NCI-H2029 treated with DMSO at 0.1 percent for 48 hours (cell line): Measurements from ENCODE around the gene SGMS1.

Experiments used
- DNase-seq: peaks from one replicate; lab custom pipeline; 2025; lab: John Stamatoyannopoulos, UW

The SGMS1 gene

DNA sequence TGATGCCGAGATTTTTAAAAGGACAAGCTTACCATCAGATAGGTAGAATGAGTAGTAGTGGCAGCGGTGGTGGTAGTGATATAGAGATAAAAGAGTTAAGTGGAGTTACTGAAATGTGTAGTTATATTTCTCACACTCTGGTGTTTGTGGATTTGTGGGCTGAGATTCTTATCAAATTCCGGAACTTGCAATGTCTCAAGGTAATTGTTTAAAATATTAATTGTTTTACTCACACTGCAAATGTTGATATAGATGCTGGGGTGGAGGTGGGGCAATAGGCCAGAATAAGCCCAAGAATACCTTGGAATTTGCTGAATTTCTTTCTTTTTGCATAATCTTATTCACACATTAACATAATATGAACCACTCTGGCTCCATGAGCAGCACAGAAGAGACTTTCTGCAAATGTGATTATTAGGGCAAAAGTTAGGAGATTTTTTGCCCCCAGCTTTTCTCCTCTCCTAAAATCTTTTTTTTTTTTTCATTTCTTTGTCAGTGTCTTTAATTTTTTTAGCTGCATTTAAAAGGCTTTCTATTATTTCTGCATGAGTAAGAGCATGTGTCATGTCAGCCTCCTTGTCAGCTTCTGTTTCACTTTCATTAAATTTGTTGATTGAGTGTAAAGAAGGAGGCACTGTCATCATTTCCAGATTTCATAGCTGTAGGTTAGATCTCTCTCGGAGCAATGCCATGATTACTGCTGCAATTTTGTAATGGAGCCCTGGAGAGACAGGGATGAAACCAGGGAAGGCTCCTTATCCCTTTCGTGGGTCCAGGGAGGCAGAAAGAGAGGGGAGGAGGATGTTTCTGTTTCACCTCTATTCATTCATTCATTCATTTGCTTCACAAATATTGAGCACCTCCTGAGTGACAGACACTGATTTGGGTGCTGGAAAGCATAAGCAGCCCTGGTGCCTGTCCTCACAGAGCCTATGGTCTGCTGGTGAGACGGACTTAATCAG, 13.1 kb upstream of the SGMS1 start:
- no peak for DNase-seq

DNA sequence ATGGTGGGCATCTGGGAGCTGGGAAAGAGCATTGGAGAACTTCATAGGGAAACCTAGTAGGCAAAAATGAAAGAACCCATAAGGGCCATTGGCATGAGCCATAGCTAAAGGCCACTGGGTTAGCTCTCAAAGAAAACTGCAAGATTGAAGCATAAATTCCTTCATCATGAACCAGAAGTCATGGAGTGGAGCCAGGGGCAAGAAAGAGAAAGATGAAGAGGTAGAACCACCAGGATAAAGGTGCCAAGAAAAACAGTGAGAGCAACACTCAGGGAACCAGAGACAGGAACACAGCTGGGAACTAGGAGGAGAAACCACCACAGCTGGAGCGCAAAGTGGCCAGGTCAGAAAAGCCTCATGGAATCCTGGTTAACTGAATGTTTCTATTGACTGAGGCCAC, 11.5 kb upstream of the SGMS1 start:
- no peak for DNase-seq

DNA sequence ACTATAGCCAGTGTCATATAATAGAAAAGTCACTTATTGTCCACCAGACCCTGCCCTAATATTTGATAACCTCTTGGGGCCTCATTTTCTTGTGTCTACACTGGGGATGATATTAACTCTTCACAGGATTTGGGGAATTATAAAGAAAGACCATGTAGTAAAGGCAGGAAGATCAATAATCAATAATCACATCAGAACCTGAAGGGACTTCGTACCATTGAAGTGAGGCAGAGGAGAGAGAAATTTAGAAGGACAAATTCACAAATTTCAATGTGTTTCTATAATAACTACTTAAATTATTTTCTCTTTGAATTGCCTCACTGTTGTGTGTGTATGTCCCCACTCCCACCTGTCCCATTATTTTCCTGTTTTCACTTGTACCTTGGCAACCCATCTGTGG, 10.7 kb upstream of the SGMS1 start:
- DNase-seq, result no peak

DNA sequence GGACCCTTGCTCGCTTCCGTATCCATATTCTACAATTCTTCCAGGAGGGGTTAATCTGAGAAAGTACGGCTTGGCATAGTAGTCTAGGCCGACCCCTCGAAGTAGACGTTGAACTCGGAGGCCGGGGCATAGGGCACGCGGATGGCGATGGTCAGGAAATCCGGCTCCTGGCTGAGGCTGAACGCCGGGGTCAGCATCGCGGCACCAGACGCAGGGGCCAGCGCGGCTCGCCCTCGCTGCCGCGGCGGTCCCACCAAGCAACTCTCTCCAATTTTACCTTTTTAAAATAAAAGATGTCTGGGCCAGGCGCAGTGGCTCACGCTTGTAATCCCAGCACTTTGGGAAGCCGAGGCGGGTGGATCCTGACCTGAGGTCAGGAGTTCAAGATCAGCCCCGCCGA, 7.3 kb upstream of the SGMS1 start:
- DNase-seq, result no peak

DNA sequence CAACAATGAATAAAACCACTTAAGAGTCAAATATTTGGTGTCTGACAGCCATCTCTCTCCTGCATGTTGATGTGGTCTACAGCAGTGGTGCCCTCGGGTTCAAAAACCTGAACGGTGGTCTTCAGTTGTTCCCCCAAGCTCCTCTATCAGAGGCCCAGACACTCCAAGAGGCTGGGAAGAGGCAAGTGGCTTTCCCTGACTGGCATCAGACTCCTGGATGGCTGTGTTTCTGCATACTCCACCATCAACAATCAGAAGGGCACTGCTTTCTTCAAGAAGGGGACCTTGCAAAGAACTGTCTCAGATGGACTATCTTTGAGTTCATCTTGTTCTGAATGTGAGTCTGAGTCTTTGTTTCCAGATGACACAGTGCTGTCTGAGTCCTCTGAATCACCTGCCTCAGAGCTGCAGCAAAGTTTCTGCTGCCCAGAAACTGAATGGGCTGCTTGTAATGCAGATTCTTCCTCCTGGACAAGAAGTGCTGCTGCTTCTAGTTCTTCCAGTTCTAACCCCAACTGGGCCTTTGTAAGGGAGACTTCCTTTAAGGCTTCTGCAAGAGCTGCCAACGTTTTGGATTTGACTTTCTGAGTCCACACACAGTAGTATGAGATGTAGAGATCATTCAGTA, 5.9 kb upstream of the SGMS1 start:
- DNase-seq, result no peak

DNA sequence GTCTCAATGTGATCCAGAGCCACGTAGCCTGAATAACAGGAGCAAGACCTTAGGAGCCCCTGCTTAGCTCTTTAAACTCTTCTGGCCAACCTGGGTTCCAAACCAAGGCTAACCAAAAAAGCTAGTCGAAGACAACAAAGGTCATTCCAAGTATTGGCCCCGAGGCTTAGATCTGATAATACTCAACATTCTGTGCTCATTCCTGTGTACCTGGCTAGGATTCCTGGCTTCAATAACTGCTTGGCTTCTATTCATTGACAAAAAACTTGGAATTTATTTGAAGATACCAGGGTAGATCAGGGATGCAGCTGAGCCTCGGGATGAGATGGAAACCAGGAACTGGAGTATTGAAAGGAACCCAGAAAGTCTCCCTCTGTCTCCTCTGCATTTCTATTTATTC, 4.1 kb upstream of the SGMS1 start:
- no peak for DNase-seq

DNA sequence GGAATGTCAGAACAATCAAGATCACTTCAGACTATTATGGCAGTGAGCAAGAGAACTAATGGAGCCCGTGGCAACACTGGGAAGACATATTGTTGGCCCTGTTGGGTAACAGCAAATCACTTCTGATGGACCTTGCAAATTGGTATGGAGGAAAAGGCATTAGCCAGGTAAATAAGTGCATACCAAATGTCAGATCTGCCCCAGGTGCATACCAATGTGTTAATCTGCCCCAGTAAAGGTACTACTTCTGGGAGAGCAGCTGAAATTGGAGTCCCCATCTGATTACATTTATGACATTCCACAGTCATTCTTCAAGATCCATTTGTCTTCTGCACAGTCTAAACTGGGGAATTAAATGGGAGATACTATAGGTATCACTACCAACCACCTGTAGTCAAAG, 3.7 kb upstream of the SGMS1 start:
- DNase-seq, result no peak

DNA sequence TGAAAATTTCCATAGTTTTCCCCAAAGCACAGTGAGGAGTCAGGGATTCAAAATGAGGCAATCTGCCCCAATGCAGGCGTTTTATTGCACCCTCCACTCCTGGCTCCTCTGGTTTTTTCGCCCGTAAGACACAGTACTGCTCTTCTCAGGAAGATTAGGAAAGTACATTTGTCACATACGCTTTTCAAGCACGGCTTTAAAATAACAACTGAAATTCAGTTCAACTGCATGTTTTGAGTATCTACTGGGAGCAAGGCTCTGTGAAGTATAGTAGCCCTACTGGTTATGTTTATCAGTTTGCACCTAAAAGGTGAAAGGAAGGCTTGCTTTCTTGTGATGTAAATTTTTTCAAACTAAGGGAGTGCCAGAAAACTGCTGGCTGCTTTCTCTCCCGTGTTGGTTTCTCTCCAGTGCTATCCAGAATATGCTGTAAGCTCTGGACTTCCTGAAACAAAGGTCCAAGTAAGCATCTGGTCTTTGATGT, 1.9 kb upstream of the SGMS1 start:
- no peak for DNase-seq

DNA sequence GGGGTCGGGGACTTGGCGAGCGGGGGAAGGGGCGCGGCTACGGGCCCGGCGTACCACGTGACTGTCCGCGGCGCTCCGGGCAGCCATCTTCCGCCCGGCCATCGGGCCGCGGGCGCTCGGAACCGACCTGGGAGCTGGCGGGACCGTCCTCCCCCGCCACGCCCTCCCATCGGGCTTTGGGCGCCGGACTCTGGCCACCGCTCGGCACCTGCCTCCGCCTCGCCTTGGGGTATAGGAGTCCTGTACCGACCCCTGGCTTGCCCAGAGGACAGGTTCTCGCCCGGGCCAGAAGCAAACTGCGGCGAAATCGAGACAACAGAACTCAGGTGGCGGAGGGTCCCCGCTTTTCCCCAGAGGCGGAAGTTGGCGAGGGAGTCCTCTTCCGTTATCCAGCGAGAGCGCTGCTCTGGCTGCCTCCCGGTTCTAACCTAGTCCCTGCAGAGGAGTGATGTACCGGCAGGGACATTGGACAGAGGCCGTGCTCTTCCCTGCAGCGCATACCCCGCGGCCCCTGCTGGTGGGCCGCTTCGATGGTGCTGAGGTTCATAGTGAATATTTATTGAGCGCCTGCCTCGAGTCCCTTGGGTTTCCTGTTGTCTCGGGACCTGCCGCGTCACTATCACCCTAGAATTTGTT, 1.2 kb upstream of the SGMS1 start:
- DNase-seq, result peak; percentile 37

DNA sequence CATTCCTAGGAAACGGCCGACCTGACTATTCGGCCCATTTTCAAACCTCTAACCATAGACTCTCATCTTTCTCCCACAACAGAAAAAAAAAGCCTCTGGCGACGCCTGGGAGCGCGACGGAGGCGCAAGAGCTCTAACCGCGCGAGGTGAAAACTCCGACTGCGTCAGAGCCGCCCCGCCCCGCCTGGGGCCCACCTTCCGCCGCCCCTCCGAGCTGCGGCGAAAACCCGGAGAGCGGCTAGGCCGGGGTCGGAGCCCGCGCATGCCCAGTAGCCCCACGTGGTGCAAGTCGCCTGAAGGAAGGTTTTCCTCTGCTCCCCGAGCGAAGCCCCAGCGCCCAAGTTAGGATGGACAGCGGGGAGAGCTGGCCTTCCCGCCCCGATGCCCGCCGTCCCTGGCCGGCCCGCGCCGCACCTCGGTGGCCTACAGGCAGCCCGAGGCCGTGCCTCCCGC, 683 bp upstream of the SGMS1 start:
- DNase-seq, result peak; percentile 37

DNA sequence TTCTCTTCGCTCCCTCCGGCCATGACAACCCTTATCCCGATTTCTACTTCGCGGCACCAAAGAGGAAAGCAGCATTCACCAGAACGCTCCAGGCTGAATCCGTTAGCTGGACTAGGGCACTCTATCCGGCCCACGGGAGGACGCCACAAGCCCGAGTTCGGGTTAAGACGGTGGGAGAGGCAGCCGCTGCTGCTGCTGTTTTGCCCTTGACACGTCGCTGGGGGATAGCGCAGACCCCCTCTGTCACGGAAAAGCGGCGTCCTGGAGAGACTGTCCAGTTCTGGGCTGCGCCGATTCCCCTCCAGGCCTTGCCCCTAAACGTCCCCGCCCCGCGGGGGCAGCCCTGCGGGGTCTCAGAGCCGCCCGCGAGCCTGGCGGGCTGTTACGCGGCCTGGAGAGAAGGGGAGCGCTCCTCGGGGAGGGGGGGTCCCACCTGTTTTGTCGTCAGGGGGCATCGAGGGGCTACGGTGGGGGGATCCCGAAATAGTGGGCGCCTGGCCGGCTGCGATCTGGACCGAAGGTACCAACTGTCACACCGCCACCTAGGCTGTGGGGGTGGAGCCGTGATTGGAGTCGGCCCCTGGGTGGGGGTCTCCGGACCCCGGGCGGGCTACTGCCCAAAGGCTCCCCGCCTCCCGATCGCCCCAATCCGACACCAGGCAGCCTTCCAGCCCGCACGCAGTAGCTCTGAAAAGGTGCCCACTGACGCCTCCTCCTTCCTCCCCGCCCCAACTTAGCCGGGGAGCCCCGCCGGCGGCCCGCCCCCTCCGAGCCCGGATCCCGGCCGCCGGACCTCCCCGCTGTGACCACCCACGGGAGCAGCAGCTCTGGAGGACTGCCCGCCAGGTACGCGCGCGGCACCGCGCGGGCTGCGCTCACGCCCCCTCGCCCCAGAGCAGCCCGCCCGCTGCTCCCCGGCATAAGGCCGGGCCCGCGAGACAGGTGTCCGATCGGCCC, 772 bp downstream of the SGMS1 start:
- DNase-seq, result no peak

DNA sequence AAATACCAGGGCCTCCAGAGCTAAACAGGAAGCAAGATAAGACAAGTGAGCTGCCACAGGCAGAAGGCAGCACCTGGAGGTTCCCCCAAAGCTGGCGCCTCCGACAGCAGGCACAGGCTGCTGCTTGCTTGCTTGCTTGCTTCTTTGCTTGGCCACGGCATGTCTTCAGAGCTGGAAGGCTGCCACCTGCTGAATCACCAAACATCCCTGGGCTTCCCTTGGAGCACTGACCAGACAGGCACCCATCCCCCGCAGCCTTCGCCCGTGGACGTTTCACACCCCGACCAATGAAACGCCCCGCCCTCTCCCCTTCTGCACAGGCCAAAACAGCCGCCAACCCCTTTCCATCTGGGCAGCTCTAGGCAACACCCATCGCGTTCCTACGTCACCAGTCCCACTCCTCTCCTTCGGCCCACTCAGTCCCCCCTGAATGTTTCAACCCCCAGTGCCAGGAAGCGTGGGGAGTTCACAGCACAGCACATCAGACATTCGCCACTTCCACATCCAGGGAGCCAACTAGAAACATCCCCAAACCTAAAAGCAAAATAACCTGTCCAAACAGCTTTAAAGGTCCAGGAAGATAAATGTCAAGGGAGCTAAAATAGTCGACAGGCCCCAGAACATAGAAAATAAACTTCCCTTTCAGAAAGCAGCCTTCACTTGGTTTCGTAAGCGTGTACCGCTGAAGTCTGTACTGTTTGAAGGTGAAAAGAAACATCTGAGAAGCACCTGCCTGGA, 1.6 kb downstream of the SGMS1 start:
- peak; percentile 13 for DNase-seq

DNA sequence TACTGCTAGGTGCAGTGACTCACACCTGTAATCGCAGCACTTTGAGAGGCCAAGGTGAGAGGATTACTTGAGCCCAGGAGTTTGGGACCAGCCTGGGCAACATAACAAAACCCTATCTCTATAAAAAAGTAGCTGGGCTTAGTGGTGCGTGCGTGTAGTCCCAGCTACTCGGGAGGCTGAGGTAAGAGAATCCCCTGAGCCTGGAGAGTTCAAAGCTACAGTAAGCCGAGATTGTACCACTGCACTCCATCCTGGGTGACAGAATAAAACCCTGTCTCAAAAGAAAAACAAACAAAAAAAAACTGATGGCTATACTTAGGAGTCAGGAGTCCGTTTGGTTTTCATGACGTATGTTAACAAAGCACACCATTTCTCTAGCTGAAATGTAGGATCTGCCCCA, 2.9 kb downstream of the SGMS1 start:
- no peak for DNase-seq

DNA sequence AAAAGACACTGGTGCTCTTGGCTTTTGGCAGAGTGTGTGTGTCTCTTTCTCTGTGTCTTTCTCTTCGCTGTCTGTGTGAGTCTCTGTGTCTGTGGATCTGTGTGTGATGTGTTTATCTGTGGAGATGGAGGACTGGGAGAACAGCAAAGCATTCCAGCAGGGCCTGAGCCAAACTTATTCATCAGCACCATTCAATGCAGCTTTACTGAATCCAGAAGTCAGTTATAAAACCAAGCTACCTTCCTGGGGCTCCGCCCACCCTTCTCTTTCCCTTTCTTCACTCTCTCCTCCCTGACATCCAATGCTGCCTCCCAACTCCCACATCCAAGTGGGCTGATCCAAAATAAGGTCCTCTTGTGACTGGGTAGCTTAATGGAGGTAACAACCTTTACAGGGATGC, 3.9 kb downstream of the SGMS1 start:
- DNase-seq, result no peak

DNA sequence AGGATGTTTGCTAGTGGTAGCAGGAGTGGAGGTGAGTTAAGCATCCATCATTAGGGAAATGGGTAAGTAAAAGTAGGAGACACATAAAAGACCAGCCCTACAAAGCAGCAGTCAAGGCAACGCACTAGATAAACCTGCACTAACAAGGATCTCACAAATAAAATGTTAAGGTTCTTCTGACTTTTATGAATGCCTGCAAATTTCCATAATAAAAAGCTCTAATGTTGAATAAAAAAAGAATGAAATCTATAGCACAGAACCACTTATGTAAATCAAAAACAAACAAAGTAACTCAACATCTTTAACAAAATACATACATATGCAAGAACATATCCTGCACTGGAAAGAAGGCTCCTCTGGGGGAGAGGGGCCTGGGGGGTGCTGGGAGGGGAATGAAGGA, 4.6 kb downstream of the SGMS1 start:
- DNase-seq, result no peak

DNA sequence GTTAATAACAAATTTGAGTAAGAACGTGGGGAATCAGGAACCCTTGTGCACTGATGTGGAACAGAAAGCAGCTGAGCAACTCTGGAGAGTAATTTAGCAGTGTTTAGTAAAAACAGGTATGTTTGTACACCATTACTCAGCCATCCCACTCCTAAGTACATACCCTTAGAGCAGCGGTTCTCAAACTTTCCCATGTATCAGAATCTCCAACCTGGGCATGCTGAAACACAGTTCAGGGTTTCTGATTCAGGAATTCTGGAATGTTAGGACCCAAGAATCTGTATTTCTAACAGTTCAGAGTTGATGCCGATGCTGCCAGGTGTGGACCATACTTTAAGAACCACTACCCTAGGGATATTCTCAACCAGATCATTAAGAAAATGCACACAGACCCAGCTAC, 5.1 kb downstream of the SGMS1 start:
- no peak for DNase-seq

DNA sequence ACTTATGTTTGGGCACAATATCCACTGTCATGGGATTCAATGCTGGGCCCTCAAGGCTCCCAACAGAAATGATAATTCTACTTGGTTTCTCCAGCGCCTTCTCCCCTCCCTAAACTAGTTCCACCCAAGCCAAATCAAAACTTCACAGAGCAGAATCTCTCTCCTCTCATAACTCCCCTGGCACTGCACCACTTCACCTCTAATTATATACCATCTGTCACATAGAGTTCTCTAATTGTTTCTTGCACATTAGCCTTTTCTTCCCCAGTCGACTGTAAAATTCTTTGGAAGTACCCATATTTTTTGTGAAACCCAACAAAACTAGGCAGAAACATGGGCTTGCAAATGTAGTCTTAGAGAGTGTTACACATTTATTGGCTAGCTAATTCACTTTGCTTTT, 8.1 kb downstream of the SGMS1 start:
- DNase-seq, result no peak

DNA sequence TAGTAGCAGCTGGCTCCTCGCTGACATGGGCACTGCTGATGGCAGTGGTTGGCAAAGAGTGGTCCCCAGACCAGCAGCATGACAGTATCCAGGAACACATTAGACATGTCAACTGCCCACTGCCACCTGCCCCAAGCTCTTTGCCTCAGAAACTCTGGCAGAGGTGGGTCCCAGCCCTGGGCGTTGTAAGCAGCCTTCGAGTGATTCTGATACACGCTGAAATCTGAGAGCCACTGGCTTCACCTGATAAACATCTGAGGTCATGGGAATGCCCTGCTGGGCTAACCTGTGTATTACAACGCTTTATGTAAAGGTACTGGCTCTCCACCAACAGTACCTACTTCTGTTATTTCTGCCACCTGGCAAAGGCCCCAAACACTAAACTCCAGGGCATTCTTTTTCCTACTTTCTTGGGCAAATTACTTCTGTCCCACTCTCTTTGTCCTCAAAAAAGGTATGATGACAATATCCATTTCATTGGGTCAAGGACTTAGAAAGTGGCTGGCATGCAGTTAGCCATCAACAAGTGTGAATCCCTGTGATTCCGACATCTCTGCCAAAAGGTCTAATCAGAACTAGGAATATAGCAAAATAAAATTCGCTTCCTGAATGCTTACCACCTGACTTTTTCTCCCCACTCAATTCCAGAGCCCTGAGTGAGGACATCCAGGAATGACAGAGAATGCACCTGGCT, 9.2 kb downstream of the SGMS1 start:
- DNase-seq, result peak; percentile 51

DNA sequence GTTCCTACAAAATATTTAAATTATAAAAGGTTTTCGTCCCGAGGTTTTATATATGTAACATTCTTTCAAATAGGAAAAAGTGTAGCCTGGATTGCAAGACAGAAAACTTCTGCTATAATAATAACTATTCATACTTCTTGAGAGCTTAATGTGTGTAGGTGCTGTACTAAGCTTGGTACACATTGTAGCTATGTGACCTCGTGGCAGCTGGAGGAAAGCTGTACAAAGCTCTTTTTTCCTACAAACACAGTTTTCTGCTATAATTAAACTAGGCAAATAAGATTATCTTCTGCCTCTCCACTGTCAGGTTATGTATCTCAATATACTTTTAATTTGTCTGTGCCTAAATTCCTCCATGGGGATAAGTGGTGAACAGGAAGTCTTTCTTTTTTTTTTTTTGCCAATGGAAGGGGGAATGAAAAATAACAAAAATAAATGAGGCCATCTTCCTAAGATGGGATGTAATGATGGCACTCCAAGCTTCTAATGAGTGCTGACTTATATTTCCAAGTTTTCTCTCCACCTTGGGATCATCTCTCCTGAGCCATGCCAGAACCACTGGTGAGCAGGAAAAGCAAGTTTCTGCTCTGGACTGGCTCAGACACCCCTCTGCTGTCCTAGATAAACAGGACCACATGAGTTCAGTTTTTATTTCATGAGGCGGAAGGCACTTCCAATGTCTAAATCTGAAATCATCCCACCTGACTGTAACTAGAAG, 9.9 kb downstream of the SGMS1 start:
- no peak for DNase-seq

DNA sequence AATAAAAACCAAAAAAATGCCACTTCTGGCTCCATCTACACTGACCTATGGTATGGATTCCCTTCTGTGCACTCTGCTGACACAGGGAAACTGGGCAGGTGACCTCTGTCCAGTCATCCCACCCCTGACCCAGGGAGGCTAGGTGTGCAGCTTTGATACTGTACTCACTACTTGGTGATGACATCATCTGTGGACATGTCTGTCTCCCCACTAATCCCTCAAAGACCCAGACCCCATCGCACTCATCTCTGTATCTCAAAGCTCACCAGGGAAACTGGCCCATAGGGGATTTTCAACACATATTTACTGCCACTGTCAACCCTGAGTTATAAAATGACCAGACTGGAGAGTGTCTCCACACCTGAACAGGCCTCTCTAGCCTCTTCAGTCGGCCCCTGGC, 10.6 kb downstream of the SGMS1 start:
- DNase-seq, result no peak
